ENCODE measurements around the gene CSNK2A1. TPM values are rescaled to one million over a fixed set of nuclear protein-coding genes. Genes with fewer than 3 reads are reported as not detected.
A peak's percentile ranks its signal among the peaks of the same experiment; 100 is the strongest.

CSNK2A1 gene
- total RNA-seq, 5 donors from 2014 or later (not counting 1 experiment from before 2014, with no cell fraction given): 73.7 to 84.4 (median 77.4) TPM

GRCh38 chr20:539191-539590, 4.4 kb downstream of the CSNK2A1 start:
- Histone ChIP-seq H3K36me3 (ENCODE audit: control insufficient read depth in 2 of 2, extremely low read depth in 1 of 2, insufficient read depth in 1 of 2, low read length in 1 of 2) (no peaks in the 10 kb centered on the region), H3K4me1 (ENCODE audit: control insufficient read depth in 1 of 2, extremely low read depth in 1 of 2, insufficient read depth in 2 of 2, low read length in 2 of 2) (peaks cover 16 to 31% of the 10 kb centered on the region in 2 experiments), H3K27me3 (replicated peaks in 1 of 2; ENCODE audit: control insufficient read depth in 2 of 2, extremely low read depth in 1 of 2, insufficient read depth in 2 of 2, low read length in 1 of 2) (no peaks in the 10 kb centered on the region), H3K9me3 (no peaks in the 10 kb centered on the region), H3K4me3 (ENCODE audit: control insufficient read depth in 1 of 2, extremely low read depth in 1 of 2, low read length in 1 of 2) (no peak overlapping the region), H3K27ac (ENCODE audit: low read length) (no peak overlapping the region)
- CTCF ChIA-PET: no interaction called here
- DNase-seq: no peak
- WGBS (ENCODE audit: insufficient coverage): no CpG with 5 or more reads among the region's 2 CpGs
- Mint-ChIP-seq H3K36me3 (peaks cover 26% of the 10 kb centered on the region), H3K4me3 (peak overlapping the region in 1 of 3 donors; percentile 91), H3K27me3 (no peaks in the 10 kb centered on the region), H3K4me1 (peaks cover 89 to 98% (median 91%) of the 10 kb centered on the region in 3 donors), H3K27ac (no peak overlapping the region), H3K9me3 (peaks cover 0 to 7% (median 0%) of the 10 kb centered on the region in 3 donors)
- POLR2A ChIA-PET: no interaction called here
- ATAC-seq (replicated peaks in 1 of 4): no peak

- Histone ChIP-seq H3K27me3 (replicated peaks in 1 of 2; ENCODE audit: control insufficient read depth in 2 of 2, extremely low read depth in 1 of 2, insufficient read depth in 2 of 2, low read length in 1 of 2) (no peaks in the 10 kb centered on the region), H3K4me3 (ENCODE audit: control insufficient read depth in 1 of 2, extremely low read depth in 1 of 2, low read length in 1 of 2) (no peak overlapping the region), H3K27ac (ENCODE audit: low read length) (no peak overlapping the region), H3K9me3 (no peaks in the 10 kb centered on the region), H3K36me3 (ENCODE audit: control insufficient read depth in 2 of 2, extremely low read depth in 1 of 2, insufficient read depth in 1 of 2, low read length in 1 of 2) (no peaks in the 10 kb centered on the region), H3K4me1 (ENCODE audit: control insufficient read depth in 1 of 2, extremely low read depth in 1 of 2, insufficient read depth in 2 of 2, low read length in 2 of 2) (peaks cover 15 to 27% of the 10 kb centered on the region in 2 experiments)
- H3K27ac Mint-ChIP-seq: no peak overlapping the region
- WGBS (ENCODE audit: insufficient coverage): 77% methylated on average over 3 of the region's 6 CpGs
- CTCF ChIA-PET: interaction anchor here in 1 of 2 donors (0.7 kb wide), 1 partner anchor 717 kb away, joined by 4 read pairs; no protein-coding TSS in a partner anchor
- POLR2A ChIA-PET: no interaction called here
- H3K4me3 Mint-ChIP-seq: peak overlapping the region in 1 of 3 donors; percentile 91
- peaks cover 0 to 7% (median 0%) of the 10 kb centered on the region in 3 donors for H3K9me3 Mint-ChIP-seq
- no peaks in the 10 kb centered on the region for H3K27me3 Mint-ChIP-seq
- H3K36me3 Mint-ChIP-seq: peaks cover 26% of the 10 kb centered on the region
- ATAC-seq (replicated peaks in 1 of 4) (no peak), DNase-seq (no peak)
- peaks cover 94 to 97% (median 94%) of the 10 kb centered on the region in 3 donors for H3K4me1 Mint-ChIP-seq
Measured at GRCh38 chr20:537983-538382, 5.6 kb downstream of the CSNK2A1 start.

- no peak for DNase-seq
- H3K27me3 Mint-ChIP-seq: no peaks in the 10 kb centered on the region
- WGBS (ENCODE audit: insufficient coverage): 100% methylated on average over 1 of the region's 7 CpGs
- H3K36me3 Mint-ChIP-seq: peaks cover 30% of the 10 kb centered on the region
- Histone ChIP-seq H3K9me3 (no peaks in the 10 kb centered on the region), H3K27me3 (replicated peaks in 1 of 2; ENCODE audit: control insufficient read depth in 2 of 2, extremely low read depth in 1 of 2, insufficient read depth in 2 of 2, low read length in 1 of 2) (no peaks in the 10 kb centered on the region), H3K4me1 (ENCODE audit: control insufficient read depth in 1 of 2, extremely low read depth in 1 of 2, insufficient read depth in 2 of 2, low read length in 2 of 2) (peaks cover 8 to 14% of the 10 kb centered on the region in 2 experiments), H3K4me3 (ENCODE audit: control insufficient read depth in 1 of 2, extremely low read depth in 1 of 2, low read length in 1 of 2) (no peak overlapping the region), H3K27ac (ENCODE audit: low read length) (no peak overlapping the region), H3K36me3 (ENCODE audit: control insufficient read depth in 2 of 2, extremely low read depth in 1 of 2, insufficient read depth in 1 of 2, low read length in 1 of 2) (no peaks in the 10 kb centered on the region)
- peaks cover 88 to 92% (median 91%) of the 10 kb centered on the region in 3 donors for H3K4me1 Mint-ChIP-seq
- peak overlapping the region in 1 of 3 donors; percentile 9 for H3K4me3 Mint-ChIP-seq
- H3K9me3 Mint-ChIP-seq: peaks cover 0 to 7% (median 0%) of the 10 kb centered on the region in 3 donors
- no peak for ATAC-seq (replicated peaks in 1 of 4)
- H3K27ac Mint-ChIP-seq: no peak overlapping the region
- ChIA-PET CTCF (no interaction called here), POLR2A (no interaction called here)
Measured at GRCh38 chr20:536426-537010, 7.1 kb downstream of the CSNK2A1 start.

GRCh38 chr20:535958-536357, 7.6 kb downstream of the CSNK2A1 start:
- Mint-ChIP-seq H3K4me1 (peaks cover 83 to 89% (median 87%) of the 10 kb centered on the region in 3 donors), H3K4me3 (peak overlapping the region in 1 of 3 donors; percentile 9), H3K27ac (no peak overlapping the region), H3K9me3 (peaks cover 0 to 6% (median 0%) of the 10 kb centered on the region in 3 donors), H3K27me3 (no peaks in the 10 kb centered on the region), H3K36me3 (peaks cover 28% of the 10 kb centered on the region)
- 90% methylated on average over 2 of the region's 3 CpGs for WGBS (ENCODE audit: insufficient coverage)
- Histone ChIP-seq H3K27ac (ENCODE audit: low read length) (no peak overlapping the region), H3K36me3 (ENCODE audit: control insufficient read depth in 2 of 2, extremely low read depth in 1 of 2, insufficient read depth in 1 of 2, low read length in 1 of 2) (no peaks in the 10 kb centered on the region), H3K4me1 (ENCODE audit: control insufficient read depth in 1 of 2, extremely low read depth in 1 of 2, insufficient read depth in 2 of 2, low read length in 2 of 2) (peaks cover 8 to 14% of the 10 kb centered on the region in 2 experiments), H3K4me3 (ENCODE audit: control insufficient read depth in 1 of 2, extremely low read depth in 1 of 2, low read length in 1 of 2) (no peak overlapping the region), H3K9me3 (no peaks in the 10 kb centered on the region), H3K27me3 (replicated peaks in 1 of 2; ENCODE audit: control insufficient read depth in 2 of 2, extremely low read depth in 1 of 2, insufficient read depth in 2 of 2, low read length in 1 of 2) (no peaks in the 10 kb centered on the region)
- ChIA-PET CTCF (no interaction called here), POLR2A (no interaction called here)
- no peak for DNase-seq
- ATAC-seq (replicated peaks in 1 of 4): no peak

GRCh38 chr20:533526-533925, 10.1 kb downstream of the CSNK2A1 start:
- Histone ChIP-seq H3K4me3 (ENCODE audit: control insufficient read depth in 1 of 2, extremely low read depth in 1 of 2, low read length in 1 of 2) (no peak overlapping the region), H3K27ac (ENCODE audit: low read length) (no peak overlapping the region), H3K27me3 (replicated peaks in 1 of 2; ENCODE audit: control insufficient read depth in 2 of 2, extremely low read depth in 1 of 2, insufficient read depth in 2 of 2, low read length in 1 of 2) (no peaks in the 10 kb centered on the region), H3K36me3 (ENCODE audit: control insufficient read depth in 2 of 2, extremely low read depth in 1 of 2, insufficient read depth in 1 of 2, low read length in 1 of 2) (no peaks in the 10 kb centered on the region), H3K4me1 (ENCODE audit: control insufficient read depth in 1 of 2, extremely low read depth in 1 of 2, insufficient read depth in 2 of 2, low read length in 2 of 2) (peaks cover 8 to 9% of the 10 kb centered on the region in 2 experiments), H3K9me3 (no peaks in the 10 kb centered on the region)
- CTCF ChIA-PET: no interaction called here
- no peaks in the 10 kb centered on the region for H3K27me3 Mint-ChIP-seq
- H3K4me3 Mint-ChIP-seq: no peak overlapping the region
- peaks cover 69 to 79% (median 76%) of the 10 kb centered on the region in 3 donors for H3K4me1 Mint-ChIP-seq
- WGBS (ENCODE audit: insufficient coverage): 95% methylated on average over 4 of the region's 5 CpGs
- H3K9me3 Mint-ChIP-seq: no peaks in the 10 kb centered on the region
- POLR2A ChIA-PET: no interaction called here
- peaks cover 27% of the 10 kb centered on the region for H3K36me3 Mint-ChIP-seq
- no peak overlapping the region for H3K27ac Mint-ChIP-seq
- DNase-seq: no peak
- ATAC-seq (replicated peaks in 1 of 4): no peak

GRCh38 chr20:532530-532929, 11.1 kb downstream of the CSNK2A1 start:
- CTCF ChIA-PET: interaction anchor here in 1 of 2 donors (0.5 kb wide), 1 partner anchor 143 kb away, joined by 3 read pairs; no protein-coding TSS in a partner anchor
- Histone ChIP-seq H3K27me3 (replicated peaks in 1 of 2; ENCODE audit: control insufficient read depth in 2 of 2, extremely low read depth in 1 of 2, insufficient read depth in 2 of 2, low read length in 1 of 2) (no peaks in the 10 kb centered on the region), H3K36me3 (ENCODE audit: control insufficient read depth in 2 of 2, extremely low read depth in 1 of 2, insufficient read depth in 1 of 2, low read length in 1 of 2) (peaks cover 5 to 6% of the 10 kb centered on the region in 2 donors), H3K4me3 (ENCODE audit: control insufficient read depth in 1 of 2, extremely low read depth in 1 of 2, low read length in 1 of 2) (no peak overlapping the region), H3K27ac (ENCODE audit: low read length) (no peak overlapping the region), H3K9me3 (no peaks in the 10 kb centered on the region), H3K4me1 (ENCODE audit: control insufficient read depth in 1 of 2, extremely low read depth in 1 of 2, insufficient read depth in 2 of 2, low read length in 2 of 2) (peaks cover 5 to 7% of the 10 kb centered on the region in 2 experiments)
- Mint-ChIP-seq H3K9me3 (peaks cover 4 to 6% (median 6%) of the 10 kb centered on the region in 3 donors), H3K4me1 (peaks cover 63 to 74% (median 69%) of the 10 kb centered on the region in 3 donors), H3K27me3 (no peaks in the 10 kb centered on the region), H3K27ac (no peak overlapping the region), H3K36me3 (peaks cover 31% of the 10 kb centered on the region), H3K4me3 (no peak overlapping the region)
- DNase-seq (no peak), ATAC-seq (replicated peaks in 1 of 4) (no peak)
- POLR2A ChIA-PET: no interaction called here
- 100% methylated on average over 1 of the region's 4 CpGs for WGBS (ENCODE audit: insufficient coverage)
